ENCODE measurements around the gene ZBTB17. TPM values are rescaled to one million over a fixed set of nuclear protein-coding genes. Genes with fewer than 3 reads are reported as not detected.

ZBTB17 gene
- total RNA-seq, 2 experiments from 2014 or later = 52.9 to 53.4 TPM

GRCh38 chr1:16020325-16020724 lies 44.4 kb upstream of the ZBTB17 start:
- no TSS peak for BruUV-seq (replicated peaks)

GRCh38 chr1:16019644-16020277 lies 43.9 kb upstream of the ZBTB17 start:
- intact Hi-C loops (cut with micrococcal nuclease; ENCODE audit: unreplicated experiment) = loop anchor here (2.0 kb wide), 1 partner anchor 23 kb away; the partner anchor contains the start of gene CLCNKB
- no peak overlapping the region for H3K4me2 ChIP-seq (ENCODE audit: low read length)

More at GRCh38 chr1:16020325-16020724, 44.4 kb upstream of the ZBTB17 start:
- Histone ChIP-seq H4K20me1 (ENCODE audit: insufficient read depth, low read length) (no peaks in the 10 kb centered on the region), H2AFZ (ENCODE audit: low read length) (no peak overlapping the region), H3K9me2 (ENCODE audit: insufficient read depth, low read length) (no peaks in the 10 kb centered on the region), H3K27ac (ENCODE audit: low read depth, low read length, poor library complexity, severe bottlenecking) (no peak overlapping the region), H3K4me2 (ENCODE audit: low read length) (no peak overlapping the region), H3K79me2 (ENCODE audit: insufficient read depth, low read depth, low read length) (no peaks in the 10 kb centered on the region), H3K9me3 (ENCODE audit: low read length) (no peaks in the 10 kb centered on the region), H3K36me3 (ENCODE audit: insufficient read depth, low read length) (no peaks in the 10 kb centered on the region), H3K4me3 (ENCODE audit: low read depth, low read length, poor library complexity, severe bottlenecking) (no peak overlapping the region), H3K4me1 (ENCODE audit: insufficient read depth, low read length, poor library complexity, severe bottlenecking) (no peaks in the 10 kb centered on the region)
- intact Hi-C loops (cut with micrococcal nuclease; ENCODE audit: unreplicated experiment) = loop anchor here (2.0 kb wide), 1 partner anchor 22 kb away; the partner anchor contains the start of gene CLCNKB
- TF ChIP-seq CTCF (conservative IDR thresholded peaks at IDR 0.05; ENCODE audit: low read length) (no peak), EZH2phosphoT487 (IDR thresholded peaks at IDR 0.05; ENCODE audit: borderline replicate concordance, low read depth, low read length) (no peak)
- POLR2A ChIA-PET = interaction anchor here (0.6 kb wide), 1 partner anchor 224 kb away, joined by 4 read pairs; no protein-coding TSS in a partner anchor
- CTCF ChIA-PET (ENCODE audit: unreplicated experiment) = no interaction called here
- DNase-seq (ENCODE audit: low spot score) = no peak

More at GRCh38 chr1:16019644-16020277, 43.9 kb upstream of the ZBTB17 start:
- Histone ChIP-seq H3K79me2 (ENCODE audit: insufficient read depth, low read depth, low read length) (no peaks in the 10 kb centered on the region), H4K20me1 (ENCODE audit: insufficient read depth, low read length) (no peaks in the 10 kb centered on the region), H3K4me3 (ENCODE audit: low read depth, low read length, poor library complexity, severe bottlenecking) (no peak overlapping the region), H3K4me1 (ENCODE audit: insufficient read depth, low read length, poor library complexity, severe bottlenecking) (peaks cover 3% of the 10 kb centered on the region), H3K36me3 (ENCODE audit: insufficient read depth, low read length) (no peaks in the 10 kb centered on the region), H3K9me3 (ENCODE audit: low read length) (no peaks in the 10 kb centered on the region), H2AFZ (ENCODE audit: low read length) (no peak overlapping the region), H3K27ac (ENCODE audit: low read depth, low read length, poor library complexity, severe bottlenecking) (no peak overlapping the region), H3K9me2 (ENCODE audit: insufficient read depth, low read length) (no peaks in the 10 kb centered on the region)
- DNase-seq (ENCODE audit: low spot score) = no peak
- POLR2A ChIA-PET = interaction anchor here (0.6 kb wide), 1 partner anchor 223 kb away, joined by 4 read pairs; no protein-coding TSS in a partner anchor
- TF ChIP-seq EZH2phosphoT487 (IDR thresholded peaks at IDR 0.05; ENCODE audit: borderline replicate concordance, low read depth, low read length) = no peak
- TF ChIP-seq CTCF (conservative IDR thresholded peaks at IDR 0.05; ENCODE audit: low read length) = no peak
- CTCF ChIA-PET (ENCODE audit: unreplicated experiment) = no interaction called here
- BruUV-seq (replicated peaks) = no TSS peak

Measured in OCI-LY7 (cell line).